GM12864 (cell line): ENCODE measurements around the gene ARID3B.

Experiments
- DNase-seq: peaks from one replicate; pipeline ENCODE4 v3.0.0-alpha.2; 2011; ENCODE audit warnings: low read depth
- H3K4me3 ChIP-seq: 2 replicates; pipeline ENCODE4 v1.5.1; 2011; ENCODE audit warnings: mild to moderate bottlenecking, low read depth, low read length, control low read depth
- CTCF ChIP-seq: IDR thresholded peaks from 2 replicates; pipeline ENCODE4 v1.5.1; 2011; ENCODE audit warnings: low read depth, mild to moderate bottlenecking, moderate library complexity, low read length, control low read depth, inconsistent platforms; ENCODE audit errors: missing control alignments

The ARID3B gene

DNA sequence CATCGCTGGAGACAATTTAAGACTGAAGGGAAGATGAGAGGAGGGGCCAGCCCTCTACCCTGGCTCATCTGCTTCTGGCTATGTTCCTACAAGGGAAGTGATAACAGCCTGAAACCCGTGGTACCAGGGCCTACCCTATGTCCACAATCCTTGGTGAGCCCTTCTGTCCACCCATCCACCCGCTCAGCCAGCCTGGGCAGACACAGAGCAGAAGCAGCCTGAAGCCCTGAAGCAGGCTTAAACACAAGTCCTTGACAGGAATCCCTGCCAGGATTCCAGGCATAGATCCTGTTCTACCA lies 90.0 kb downstream of the ARID3B start:
- no peak for DNase-seq
- TF ChIP-seq CTCF: no peak
- H3K4me3 ChIP-seq: no peak overlapping the region

- no peak overlapping the region for H3K4me3 ChIP-seq
- DNase-seq: no peak
These were observed 90.4 kb downstream of the ARID3B start for GRCh38 chr15:74631408-74631807.

DNA sequence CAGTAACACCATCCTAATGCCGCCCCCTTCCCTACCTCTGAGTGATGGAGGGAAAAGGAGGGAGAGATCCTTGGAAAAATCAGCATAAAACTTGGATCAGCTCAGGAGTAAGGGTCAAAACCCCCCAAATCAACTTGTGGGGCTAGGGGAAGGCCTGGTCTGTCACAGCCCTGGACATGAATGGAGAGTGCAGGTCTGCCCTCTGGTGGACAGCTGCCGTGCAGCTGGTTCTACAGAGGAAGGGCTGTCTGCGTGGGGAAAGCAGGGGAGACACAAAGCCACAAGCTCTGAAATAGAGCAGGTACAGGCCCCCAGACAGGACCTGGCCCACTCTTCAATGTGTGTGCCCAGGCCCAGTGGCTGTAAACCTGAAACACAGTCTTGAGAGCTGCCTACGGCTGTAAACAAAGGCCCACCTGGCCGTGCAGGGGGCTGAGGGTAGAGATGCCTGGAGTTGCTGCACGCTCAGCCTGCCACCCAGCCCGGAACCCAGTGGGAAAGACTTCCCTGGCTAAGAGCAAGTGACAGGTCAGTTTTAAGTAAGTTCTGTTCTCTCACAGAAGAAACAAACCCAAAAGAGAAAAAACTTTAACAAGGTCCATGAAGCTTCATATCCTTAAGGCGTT lies 91.0 kb downstream of the ARID3B start:
- TF ChIP-seq CTCF: peak; percentile 94
- no peak overlapping the region for H3K4me3 ChIP-seq
- no peak for DNase-seq

More at GRCh38 chr15:74631408-74631807, 90.4 kb downstream of the ARID3B start:
- no peak for TF ChIP-seq CTCF

- H3K4me3 ChIP-seq: no peak overlapping the region
- no peak for DNase-seq
- TF ChIP-seq CTCF: no peak
These were observed 91.6 kb downstream of the ARID3B start for GRCh38 chr15:74632601-74633000.

GRCh38 chr15:74633781-74634180 lies 92.8 kb downstream of the ARID3B start:
- no peak for TF ChIP-seq CTCF
- DNase-seq: no peak
- H3K4me3 ChIP-seq: no peak overlapping the region

DNA sequence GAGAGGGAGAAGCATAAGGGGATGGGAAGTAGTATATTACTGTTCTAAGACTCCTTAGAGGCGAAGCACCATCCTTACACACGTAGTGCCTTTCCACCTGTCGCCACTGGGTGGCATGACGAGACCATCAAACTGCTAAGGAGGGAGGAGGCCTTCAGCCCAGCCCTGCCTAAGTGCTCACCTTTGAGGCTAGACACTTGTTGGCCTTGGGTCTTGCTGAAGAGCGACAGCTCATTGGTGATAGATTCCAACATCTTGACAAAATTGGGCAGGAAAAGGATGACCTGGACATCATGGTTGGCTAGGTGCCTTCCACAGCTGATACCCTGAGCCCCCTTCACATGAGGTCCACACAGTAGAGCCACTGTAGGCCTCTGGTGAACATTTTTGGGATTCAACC lies 94.2 kb downstream of the ARID3B start:
- H3K4me3 ChIP-seq: no peak overlapping the region
- DNase-seq: peak; percentile 55
- TF ChIP-seq CTCF: peak; percentile 95

GRCh38 chr15:74636984-74637383 lies 96.0 kb downstream of the ARID3B start:
- DNase-seq: no peak
- TF ChIP-seq CTCF: no peak
- H3K4me3 ChIP-seq: no peak overlapping the region
